Measurements from ENCODE around the gene RABGAP1L. TPM values are rescaled to one million over a fixed set of nuclear protein-coding genes. Genes with fewer than 3 reads are reported as not detected.
A peak's percentile ranks its signal among the peaks of the same experiment; 100 is the strongest.

RABGAP1L gene
- total RNA-seq, 4 donors from 2014 or later, result 42.4 to 74.5 (median 49.1) TPM

DNA sequence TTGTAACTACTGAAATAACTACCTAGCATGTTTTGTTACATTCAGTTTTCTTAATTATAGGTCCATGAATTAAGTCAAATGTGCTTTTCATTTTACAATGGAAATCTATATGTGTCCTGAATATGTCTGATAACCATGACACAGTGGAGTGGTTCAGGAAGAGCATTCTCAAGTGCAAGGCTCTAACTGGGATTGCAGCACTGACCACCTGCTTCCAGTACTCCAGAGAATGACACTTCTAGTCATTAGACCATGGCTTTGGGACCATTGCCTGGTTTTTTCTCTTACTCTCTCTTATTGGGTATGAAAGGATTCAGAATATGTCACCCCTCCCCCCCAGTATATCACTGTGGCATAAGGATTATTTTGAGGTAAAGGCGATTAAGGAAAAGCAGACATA lies 635.5 kb downstream of the RABGAP1L start:
- no peak overlapping the region for H3K4me3 ChIP-seq
- H3K9me3 ChIP-seq, result no peaks in the 10 kb centered on the region
- no peaks in the 10 kb centered on the region for H3K27me3 ChIP-seq
- TF ChIP-seq EP300 (IDR thresholded peaks at IDR 0.05) (no peak), POLR2A (IDR thresholded peaks at IDR 0.05) (no peak)
- TF ChIP-seq, protein P1, sequence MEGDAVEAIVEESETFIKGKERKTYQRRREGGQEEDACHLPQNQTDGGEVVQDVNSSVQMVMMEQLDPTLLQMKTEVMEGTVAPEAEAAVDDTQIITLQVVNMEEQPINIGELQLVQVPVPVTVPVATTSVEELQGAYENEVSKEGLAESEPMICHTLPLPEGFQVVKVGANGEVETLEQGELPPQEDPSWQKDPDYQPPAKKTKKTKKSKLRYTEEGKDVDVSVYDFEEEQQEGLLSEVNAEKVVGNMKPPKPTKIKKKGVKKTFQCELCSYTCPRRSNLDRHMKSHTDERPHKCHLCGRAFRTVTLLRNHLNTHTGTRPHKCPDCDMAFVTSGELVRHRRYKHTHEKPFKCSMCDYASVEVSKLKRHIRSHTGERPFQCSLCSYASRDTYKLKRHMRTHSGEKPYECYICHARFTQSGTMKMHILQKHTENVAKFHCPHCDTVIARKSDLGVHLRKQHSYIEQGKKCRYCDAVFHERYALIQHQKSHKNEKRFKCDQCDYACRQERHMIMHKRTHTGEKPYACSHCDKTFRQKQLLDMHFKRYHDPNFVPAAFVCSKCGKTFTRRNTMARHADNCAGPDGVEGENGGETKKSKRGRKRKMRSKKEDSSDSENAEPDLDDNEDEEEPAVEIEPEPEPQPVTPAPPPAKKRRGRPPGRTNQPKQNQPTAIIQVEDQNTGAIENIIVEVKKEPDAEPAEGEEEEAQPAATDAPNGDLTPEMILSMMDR (IDR thresholded peaks at IDR 0.05), result no peak
- WGBS, 2 donors, result 94 to 96% methylated on average over 1 of the region's 1 CpG
- H3K4me1 ChIP-seq, result peaks cover 0 to 9% (median 0%) of the 10 kb centered on the region in 4 donors
- no peak for DNase-seq (ENCODE audit: low spot score in 2 of 2)
- H3K36me3 ChIP-seq, result no peaks in the 10 kb centered on the region
- no peak overlapping the region for H3K27ac ChIP-seq

DNA sequence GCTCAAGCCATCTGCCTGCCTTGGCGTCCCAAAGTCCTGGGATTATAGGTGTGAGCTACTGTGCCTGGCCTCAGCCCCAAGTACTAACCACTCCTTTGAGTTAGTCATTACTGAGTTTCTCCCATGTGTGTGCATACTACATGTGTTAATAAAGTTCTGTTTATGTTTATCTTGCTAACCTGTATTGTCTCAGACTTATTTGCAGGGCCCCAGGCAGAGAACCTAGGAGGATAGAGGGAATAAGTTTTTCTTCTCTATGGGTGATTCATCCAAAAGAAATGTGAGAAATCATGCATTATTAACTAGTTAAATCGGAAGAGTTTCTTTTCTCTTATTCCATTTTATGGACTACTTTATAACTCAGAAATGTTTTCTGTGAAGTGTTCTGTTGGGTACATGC lies 636.5 kb downstream of the RABGAP1L start:
- no peak overlapping the region for H3K27ac ChIP-seq
- TF ChIP-seq EP300 (IDR thresholded peaks at IDR 0.05) (no peak), POLR2A (IDR thresholded peaks at IDR 0.05) (no peak)
- TF ChIP-seq, protein P1 (IDR thresholded peaks at IDR 0.05), result no peak
- WGBS, 2 donors, result 76 to 86% methylated on average over 2 of the region's 2 CpGs
- no peak for DNase-seq (ENCODE audit: low spot score in 2 of 2)
- peaks cover 0 to 16% (median under 1%) of the 10 kb centered on the region in 4 donors for H3K4me1 ChIP-seq
- no peaks in the 10 kb centered on the region for H3K27me3 ChIP-seq
- H3K4me3 ChIP-seq, result no peak overlapping the region
- H3K36me3 ChIP-seq, result no peaks in the 10 kb centered on the region
- H3K9me3 ChIP-seq, result no peaks in the 10 kb centered on the region

DNA sequence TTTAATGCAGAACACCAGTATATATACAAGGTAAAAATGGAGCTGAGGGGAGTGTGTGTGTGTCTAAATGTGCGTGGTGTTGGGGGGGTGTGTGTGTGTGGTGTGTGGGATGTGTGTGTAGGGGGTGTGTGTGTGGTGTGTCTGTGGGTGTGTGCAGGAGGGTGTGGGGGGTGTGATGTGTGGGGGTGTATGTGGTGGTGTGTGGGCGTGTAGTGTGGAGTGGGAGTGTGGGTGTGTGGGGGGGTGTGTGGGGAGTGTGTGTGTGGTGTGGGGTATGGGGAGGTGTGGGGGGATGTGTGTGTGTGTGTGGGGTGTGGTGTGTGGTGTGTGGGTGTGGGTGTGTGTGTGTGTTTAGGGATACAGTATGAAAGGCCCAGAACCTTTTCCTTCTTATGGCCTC lies 638.1 kb downstream of the RABGAP1L start:
- peaks cover 0 to 22% (median 3%) of the 10 kb centered on the region in 4 donors for H3K4me1 ChIP-seq
- TF ChIP-seq EP300 (IDR thresholded peaks at IDR 0.05), result no peak
- TF ChIP-seq, protein P1 (IDR thresholded peaks at IDR 0.05), result no peak
- TF ChIP-seq POLR2A (IDR thresholded peaks at IDR 0.05), result no peak
- no peaks in the 10 kb centered on the region for H3K36me3 ChIP-seq
- no peaks in the 10 kb centered on the region for H3K9me3 ChIP-seq
- H3K4me3 ChIP-seq, result no peak overlapping the region
- no peaks in the 10 kb centered on the region for H3K27me3 ChIP-seq
- no peak overlapping the region for H3K27ac ChIP-seq
- 86 to 96% methylated on average over 2 of the region's 2 CpGs for WGBS, 2 donors
- DNase-seq (ENCODE audit: low spot score in 2 of 2), result no peak

DNA sequence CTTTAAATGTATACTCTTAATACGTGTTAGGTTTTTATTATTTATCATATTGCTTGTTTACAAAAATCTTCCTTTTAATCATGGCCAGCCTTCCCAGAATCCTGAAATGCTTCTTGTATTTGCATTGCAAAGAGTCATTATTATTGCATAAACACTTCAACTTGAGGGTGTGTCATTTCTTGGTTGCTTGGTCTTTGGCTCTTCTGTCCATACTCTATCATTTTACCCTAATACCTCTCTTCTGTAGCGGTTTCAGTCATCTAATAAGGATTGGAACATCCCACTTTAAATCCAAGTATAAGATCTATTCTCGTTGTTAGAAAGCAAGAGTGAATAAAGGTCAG lies 639.8 kb downstream of the RABGAP1L start:
- TF ChIP-seq, protein P1 (IDR thresholded peaks at IDR 0.05), result no peak
- TF ChIP-seq EP300 (IDR thresholded peaks at IDR 0.05) (no peak), POLR2A (IDR thresholded peaks at IDR 0.05) (no peak)
- peak overlapping the region in 3 of 4 donors; percentile 67 to 86 (median 73) for H3K27ac ChIP-seq
- WGBS, 2 donors, result 25 to 33% methylated on average over 3 of the region's 3 CpGs

DNA sequence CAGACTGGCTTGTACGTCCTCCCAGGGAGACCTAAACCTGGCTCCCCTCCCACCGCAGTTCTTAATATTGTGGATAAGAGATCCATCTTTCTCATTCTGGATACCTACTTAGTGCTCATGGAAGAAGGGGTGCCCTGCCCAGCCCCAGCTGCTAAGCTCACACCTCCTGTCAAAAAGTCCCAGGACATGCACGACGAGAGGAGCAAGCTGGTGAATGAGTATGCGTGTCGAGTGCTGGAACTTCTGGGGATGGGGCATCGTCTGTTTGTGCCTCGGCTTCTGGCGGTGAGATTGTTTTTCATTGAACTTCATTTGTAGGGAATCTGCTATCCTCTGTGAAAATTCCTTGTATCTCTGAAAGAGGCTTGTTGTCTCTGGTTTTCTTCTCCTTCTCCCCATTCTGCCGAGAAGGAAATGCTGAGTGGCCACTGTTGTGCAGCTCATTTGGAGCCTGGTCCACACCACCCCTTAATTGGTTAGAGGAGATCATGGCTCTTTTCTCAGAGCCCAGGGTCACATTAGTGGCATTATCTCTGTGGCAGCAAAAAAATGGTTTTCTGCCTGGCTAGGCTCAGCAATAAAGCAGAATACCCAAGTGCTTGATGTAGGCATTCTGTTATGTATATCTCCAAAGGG lies 641.0 kb downstream of the RABGAP1L start:
- TF ChIP-seq, protein P1 (IDR thresholded peaks at IDR 0.05), result no peak
- Histone ChIP-seq H3K27ac (peak overlapping the region; percentile 67 to 86 (median 70)), H3K4me1 (peaks cover 0 to 22% (median 3%) of the 10 kb centered on the region in 4 donors), H3K4me3 (peak overlapping the region; percentile 30 to 63 (median 54)), H3K27me3 (no peaks in the 10 kb centered on the region), H3K9me3 (no peaks in the 10 kb centered on the region), H3K36me3 (no peaks in the 10 kb centered on the region)
- 2 to 5% methylated on average over 9 to 10 of the region's 10 CpGs for WGBS, 2 donors
- DNase-seq (ENCODE audit: low spot score in 2 of 2), result peak in 1 of 2 donors; percentile 12

More for the DNA sequence above, 639.8 kb downstream of the RABGAP1L start:
- Histone ChIP-seq H3K4me3 (peak overlapping the region; percentile 30 to 63 (median 54)), H3K9me3 (no peaks in the 10 kb centered on the region), H3K27me3 (no peaks in the 10 kb centered on the region), H3K4me1 (peaks cover 0 to 22% (median 3%) of the 10 kb centered on the region in 4 donors), H3K36me3 (no peaks in the 10 kb centered on the region)
- no peak for DNase-seq (ENCODE audit: low spot score in 2 of 2)
